ENCODE results near the gene LDAH.
A peak's percentile ranks its signal among the peaks of the same experiment; 100 is the strongest.

LDAH gene

DNA sequence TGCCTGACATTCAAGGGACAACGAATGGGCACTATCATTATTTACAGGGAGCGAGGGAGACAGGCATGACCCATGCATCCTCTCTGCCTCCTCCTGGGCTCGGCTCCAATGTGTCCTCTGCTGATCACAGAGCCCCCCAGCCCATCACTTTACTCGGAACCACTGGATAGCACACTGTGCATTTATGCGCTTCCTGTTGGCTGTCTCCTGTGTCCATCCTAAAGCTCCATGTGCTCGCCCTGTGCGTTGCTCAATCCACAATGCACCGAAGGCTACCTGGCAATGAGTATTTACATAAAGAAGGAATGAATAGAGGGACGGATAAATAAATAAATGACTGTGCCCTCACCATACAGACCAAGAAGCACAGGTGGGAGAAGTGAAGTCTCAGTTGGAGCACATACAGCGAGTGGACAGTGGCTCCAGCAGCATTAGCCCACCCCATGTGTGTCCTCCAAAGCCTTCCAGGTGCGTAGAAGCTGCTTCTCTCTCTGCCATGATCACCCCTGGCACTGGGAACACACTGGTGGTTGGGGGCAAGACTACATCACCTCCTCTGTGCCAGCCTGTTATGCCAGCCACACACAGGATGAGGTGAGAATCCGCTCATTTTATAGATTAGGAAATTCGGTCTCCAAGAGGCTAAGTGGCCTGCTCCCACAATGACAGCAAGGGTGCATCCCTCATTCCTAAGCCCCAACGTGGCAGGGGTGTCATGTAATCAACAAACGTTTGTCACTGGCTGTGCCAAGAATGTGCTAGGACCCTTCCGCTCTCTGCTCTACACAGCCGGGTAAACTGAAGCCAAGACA lies 158.3 kb downstream of the LDAH start:
- TF ChIP-seq, protein P1, sequence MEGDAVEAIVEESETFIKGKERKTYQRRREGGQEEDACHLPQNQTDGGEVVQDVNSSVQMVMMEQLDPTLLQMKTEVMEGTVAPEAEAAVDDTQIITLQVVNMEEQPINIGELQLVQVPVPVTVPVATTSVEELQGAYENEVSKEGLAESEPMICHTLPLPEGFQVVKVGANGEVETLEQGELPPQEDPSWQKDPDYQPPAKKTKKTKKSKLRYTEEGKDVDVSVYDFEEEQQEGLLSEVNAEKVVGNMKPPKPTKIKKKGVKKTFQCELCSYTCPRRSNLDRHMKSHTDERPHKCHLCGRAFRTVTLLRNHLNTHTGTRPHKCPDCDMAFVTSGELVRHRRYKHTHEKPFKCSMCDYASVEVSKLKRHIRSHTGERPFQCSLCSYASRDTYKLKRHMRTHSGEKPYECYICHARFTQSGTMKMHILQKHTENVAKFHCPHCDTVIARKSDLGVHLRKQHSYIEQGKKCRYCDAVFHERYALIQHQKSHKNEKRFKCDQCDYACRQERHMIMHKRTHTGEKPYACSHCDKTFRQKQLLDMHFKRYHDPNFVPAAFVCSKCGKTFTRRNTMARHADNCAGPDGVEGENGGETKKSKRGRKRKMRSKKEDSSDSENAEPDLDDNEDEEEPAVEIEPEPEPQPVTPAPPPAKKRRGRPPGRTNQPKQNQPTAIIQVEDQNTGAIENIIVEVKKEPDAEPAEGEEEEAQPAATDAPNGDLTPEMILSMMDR (IDR thresholded peaks at IDR 0.05) = no peak
- no peak for TF ChIP-seq ZFX (IDR thresholded peaks at IDR 0.05; ENCODE audit: borderline replicate concordance)
- H3K27ac ChIP-seq = no peak overlapping the region

DNA sequence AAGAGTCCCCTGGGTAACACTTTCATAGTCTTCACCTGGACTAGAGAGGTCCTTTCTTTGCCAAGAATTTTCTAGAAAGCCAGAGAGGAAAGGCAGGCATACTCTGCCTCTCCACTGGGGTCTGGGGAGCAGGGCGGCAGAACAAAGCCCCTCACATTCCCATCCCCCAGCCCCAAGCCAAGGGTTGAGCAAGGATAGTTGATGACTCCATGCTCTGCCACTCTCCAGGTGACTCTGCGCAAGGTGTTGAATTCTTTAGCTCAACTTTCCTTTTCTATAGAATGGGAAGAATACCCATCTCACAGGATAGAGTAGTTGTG lies 158.9 kb downstream of the LDAH start:
- TF ChIP-seq, protein P1 (IDR thresholded peaks at IDR 0.05) = no peak
- TF ChIP-seq ZFX (IDR thresholded peaks at IDR 0.05; ENCODE audit: borderline replicate concordance) = no peak
- H3K27ac ChIP-seq = no peak overlapping the region

DNA sequence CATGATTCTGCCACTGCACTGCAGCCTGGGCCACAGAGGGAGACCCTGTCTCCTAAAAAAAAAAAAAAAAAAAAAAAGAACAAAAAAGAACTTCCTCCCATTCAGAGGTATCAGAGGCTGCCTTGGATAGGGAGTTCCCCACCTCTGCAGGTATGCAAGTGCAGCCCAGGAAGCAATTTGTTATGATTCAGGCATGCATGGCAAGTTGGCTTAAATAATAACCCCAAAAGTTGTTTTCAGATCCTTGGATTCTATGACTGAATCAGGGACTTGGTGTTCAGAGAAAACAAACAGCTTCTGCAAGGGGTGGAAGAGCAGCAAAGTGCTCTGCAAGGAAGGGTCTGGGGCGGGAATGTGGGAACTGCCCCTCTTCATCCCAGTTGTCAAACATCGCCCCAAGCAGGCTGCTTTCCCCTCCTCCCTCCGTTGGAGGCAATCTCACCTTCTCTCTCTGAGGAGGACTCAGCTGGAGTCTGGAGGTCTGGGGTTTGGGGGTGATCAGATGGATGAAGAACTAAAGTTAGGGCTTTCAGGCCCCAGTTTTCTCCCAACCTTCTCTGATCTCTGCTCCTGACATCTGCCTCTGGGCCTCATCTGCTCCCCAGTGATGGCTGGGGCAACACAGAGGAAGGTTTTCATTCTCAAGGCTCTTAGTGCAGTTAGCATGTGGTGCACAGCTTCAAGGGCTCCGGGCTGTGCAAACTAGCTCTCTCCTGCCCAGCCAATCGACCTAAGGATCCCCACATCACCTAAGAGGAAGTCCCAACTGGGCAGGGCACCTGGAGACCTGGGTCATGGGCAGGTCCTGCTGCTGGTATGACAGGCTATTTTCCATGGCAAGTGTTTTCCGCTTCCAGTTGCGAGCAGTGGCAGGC lies 159.5 kb downstream of the LDAH start:
- TF ChIP-seq ZFX (IDR thresholded peaks at IDR 0.05; ENCODE audit: borderline replicate concordance) = no peak
- TF ChIP-seq, protein P1 (IDR thresholded peaks at IDR 0.05) = no peak
- no peak overlapping the region for H3K27ac ChIP-seq

DNA sequence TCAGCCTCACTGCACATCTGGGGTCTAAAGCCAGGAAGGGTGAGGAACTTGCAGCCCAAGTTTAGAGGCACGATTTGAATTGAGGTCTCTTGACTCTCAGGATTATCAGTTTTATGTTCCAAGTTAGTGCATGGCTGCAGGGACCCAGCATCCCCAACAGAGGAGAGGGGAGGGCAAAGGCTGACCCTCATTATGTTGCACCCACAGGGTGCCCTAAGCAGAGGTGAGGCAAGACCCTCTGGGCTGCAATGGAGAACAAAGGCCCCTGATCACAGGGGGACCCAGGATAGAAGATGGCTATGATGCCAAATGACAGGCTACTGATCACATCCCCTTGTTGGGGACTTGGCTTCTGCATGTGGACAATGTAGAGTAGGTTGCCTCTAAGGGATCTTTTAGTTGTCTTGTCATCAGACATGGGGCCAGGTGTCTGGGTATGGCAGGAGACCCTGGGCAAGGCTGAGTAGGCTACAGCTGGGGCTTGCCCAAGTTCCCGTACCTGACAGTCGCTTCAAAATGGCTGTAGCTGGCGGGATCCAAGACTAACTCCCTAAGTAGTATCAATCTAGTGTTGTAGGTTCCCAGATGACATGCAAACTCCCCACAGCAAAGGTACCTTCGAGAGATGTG lies 160.5 kb downstream of the LDAH start:
- H3K27ac ChIP-seq = no peak overlapping the region
- TF ChIP-seq, protein P1 (IDR thresholded peaks at IDR 0.05) = no peak
- no peak for TF ChIP-seq ZFX (IDR thresholded peaks at IDR 0.05; ENCODE audit: borderline replicate concordance)

DNA sequence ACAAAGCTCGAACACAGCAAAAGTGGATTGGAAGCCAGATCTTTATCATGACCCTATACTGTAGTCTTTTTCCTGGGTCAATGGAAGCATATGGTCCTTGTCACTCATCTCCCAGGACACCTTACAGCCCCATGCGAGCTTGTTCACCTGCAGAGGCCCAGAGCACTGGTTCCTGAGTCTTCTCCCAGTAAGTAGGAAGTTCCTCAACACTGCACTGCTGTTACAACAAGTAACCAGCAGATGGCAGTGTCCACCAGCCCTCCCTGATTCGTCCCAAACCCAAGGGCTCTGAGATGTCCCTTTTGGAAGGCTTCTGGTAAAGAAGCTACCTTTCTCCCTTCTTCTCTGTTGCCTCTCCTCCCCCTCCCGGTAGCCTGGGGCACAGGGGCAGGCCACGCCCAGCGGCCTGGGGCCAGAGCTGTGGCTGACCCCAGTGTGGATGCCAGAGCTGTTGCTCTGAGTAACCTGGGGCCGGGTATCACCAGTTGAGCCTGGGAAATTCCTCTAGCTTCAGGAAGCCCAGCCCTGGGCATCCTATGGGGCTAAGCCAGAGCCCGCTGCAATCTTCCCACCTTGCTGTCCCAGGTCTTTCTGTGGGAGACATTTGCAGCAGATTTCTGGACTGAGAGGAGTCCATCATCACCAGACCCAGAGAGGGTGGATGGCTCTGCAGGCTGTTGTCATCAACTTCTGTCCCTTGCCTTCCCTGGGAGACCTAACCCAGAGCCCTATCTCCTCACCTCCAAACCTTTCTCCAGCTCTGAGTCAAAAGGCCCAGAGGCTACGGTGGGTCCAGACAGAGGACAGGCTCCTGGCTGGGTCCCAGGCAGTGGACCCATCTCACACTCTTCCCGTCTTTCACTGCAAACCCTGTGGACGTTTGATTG lies 161.2 kb downstream of the LDAH start:
- TF ChIP-seq, protein P1 (IDR thresholded peaks at IDR 0.05) = peak; percentile 93
- TF ChIP-seq ZFX (IDR thresholded peaks at IDR 0.05; ENCODE audit: borderline replicate concordance) = no peak

DNA sequence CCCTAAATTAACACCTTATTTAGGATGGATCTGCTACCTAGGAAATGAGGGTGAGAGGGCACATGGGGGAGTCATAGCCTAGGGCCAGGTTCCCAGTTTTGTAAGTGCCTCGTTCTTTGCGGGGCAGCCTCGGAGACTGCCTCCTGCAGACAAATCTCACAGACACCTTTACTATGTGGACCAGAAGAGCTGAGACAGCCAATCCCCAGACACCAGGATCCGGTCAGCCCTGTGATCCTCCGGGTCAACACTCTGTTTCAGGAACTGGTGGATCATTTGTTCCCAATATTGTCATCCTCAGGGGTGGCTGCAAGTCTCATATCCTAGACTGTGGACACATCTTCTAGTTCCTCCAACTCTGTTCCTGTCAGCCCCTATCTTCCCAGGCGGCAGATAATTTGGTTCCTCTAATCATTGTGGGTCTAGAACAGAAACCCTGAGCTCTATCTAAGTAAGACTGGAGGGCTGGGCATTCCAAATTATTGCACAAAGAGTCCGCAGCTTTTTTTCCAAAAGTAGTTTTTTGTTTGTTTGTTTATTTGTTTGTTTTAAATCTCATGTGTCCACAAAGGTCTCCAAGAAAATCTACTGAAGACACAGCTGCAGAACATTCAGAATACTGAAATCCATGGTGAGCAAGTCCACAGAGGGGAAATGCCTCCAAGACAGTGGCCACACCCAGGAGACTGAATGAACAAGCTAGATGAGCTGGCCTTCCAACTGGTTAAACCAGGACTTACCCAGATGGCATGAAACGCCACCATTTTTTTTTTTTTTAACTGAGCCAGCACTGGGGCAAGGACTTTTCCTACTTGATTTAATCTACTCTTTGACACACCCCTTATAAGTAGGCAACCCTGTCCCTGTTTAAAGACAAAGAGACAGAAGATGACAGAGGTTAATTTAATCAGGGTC lies 162.1 kb downstream of the LDAH start:
- no peak overlapping the region for H3K27ac ChIP-seq
- TF ChIP-seq, protein P1 (IDR thresholded peaks at IDR 0.05) = no peak

More for the DNA sequence above, 161.2 kb downstream of the LDAH start:
- H3K27ac ChIP-seq = no peak overlapping the region
